ENCODE measurements around the gene PDIA2.
"Not testable (repeated sequence)": the region's sequence is repeated elsewhere in the genome, so short reads cannot be mapped to it uniquely, and the experiment has no call there.

The PDIA2 gene

DNA sequence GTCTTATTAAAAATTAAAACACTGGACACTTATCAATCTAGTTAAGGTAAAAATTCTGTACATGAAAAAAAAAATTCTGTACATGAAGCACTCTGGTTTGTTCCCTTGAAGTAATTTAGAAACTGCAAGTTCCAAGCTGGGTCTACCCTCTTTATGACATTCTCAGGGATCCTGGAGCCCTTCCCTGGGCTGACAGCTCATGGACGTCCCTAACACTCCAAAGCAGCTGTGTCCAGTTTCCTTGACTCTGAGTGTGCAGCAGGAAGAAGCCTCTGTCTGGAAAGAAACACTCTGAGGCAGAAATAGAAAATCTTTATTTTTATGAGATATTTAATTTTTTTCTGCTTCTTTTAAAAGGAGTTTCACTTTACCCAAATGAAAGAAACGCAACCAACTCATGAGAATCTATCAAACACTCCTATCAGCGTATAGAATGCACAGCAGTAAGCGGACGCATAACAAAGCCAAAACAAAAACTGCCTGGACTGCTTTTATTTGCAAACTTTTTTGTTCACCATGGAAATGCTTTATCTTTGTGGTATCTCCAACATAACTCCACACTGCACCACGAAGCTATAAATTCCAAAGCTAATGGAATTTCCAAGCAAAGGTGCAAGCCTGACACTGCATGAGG, 48.3 kb downstream of the PDIA2 start:
- H3K4me3 Mint-ChIP-seq; ATAC-seq (replicated peaks): not testable (repeated sequence)

GRCh38 chr16:333406-334094, 50.6 kb downstream of the PDIA2 start:
- Mint-ChIP-seq H3K27me3 (no peaks in the 10 kb centered on the region), H3K4me1 (peaks cover 39 to 70% of the 10 kb centered on the region in 2 donors), H3K27ac (no peak overlapping the region), H3K4me3 (no peak overlapping the region), H3K9me3 (no peaks in the 10 kb centered on the region), H3K36me3 (peaks cover 7 to 16% of the 10 kb centered on the region in 2 donors)
- DNase-seq (no peak), ATAC-seq (replicated peaks) (no peak)

More for the DNA sequence above, 48.3 kb downstream of the PDIA2 start:
- H3K4me1 Mint-ChIP-seq = peaks cover 40 to 64% of the 10 kb centered on the region in 2 donors
- not testable (repeated sequence) for DNase-seq, H3K27me3 Mint-ChIP-seq, H3K9me3 Mint-ChIP-seq, H3K27ac Mint-ChIP-seq
- H3K36me3 Mint-ChIP-seq = peaks cover 6 to 11% of the 10 kb centered on the region in 2 donors

DNA sequence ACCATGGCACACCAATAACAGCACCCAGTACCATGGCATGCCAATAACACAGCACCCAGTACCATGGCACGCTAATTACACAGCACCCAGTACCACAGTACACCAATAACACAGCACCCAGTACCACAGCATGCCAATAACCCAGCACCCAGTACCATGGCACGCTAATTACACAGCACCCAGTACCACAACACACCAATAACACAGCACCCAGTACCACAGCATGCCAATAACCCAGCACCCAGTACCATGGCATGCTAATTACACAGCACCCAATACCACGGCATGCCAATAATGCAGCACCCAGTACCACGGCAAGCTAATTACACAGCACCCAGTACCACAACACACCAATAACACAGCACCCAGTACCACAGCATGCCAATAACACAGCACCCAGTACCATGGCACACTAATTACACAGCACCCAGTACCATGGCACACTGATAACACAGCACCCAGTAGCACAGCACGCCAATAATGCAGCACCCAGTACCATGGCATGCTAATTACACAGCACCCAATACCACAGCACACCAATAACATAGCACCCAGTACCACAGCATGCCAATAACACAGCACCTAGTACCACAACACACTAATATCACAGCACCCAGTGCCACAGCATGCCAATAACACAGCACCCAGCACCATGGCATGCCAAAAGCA, 51.3 kb downstream of the PDIA2 start:
- not testable (repeated sequence) for H3K9me3 Mint-ChIP-seq; H3K4me3 Mint-ChIP-seq; H3K27ac Mint-ChIP-seq; ATAC-seq (replicated peaks); H3K27me3 Mint-ChIP-seq; DNase-seq
- H3K4me1 Mint-ChIP-seq = peaks cover 42 to 75% of the 10 kb centered on the region in 2 donors
- H3K36me3 Mint-ChIP-seq = peaks cover 7 to 20% of the 10 kb centered on the region in 2 donors

DNA sequence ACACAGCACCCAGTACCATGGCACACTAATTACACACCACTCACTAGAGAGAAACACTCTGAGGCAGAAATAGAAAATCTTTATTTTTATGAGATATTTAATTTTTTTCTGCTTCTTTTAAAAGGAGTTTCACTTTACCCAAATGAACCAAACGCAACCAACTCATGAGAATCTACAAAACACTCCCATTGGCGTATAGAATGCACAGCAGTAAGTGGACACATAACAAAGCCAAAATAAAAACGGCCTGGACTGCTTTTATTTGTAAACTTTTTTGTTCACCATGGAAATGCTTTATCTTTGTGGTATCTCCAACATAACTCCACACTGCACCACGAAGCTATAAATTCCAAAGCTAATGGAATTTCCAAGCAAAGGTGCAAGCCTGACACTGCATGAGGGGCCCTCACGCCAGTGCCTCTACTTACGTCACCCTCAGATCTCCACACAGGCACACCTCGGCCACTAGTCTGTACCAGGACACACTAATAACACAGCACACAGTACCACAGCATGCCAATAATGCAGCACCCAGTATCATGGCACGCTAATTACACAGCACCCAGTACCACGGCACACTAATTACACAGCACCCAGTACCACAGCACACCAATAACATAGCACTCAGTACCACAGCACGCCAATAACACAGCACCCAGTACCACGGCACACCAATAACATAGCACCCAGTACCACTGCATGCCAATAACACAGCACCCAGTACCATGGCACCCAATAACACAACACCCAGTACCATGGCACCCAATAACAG, 52.1 kb downstream of the PDIA2 start:
- not testable (repeated sequence) for H3K27me3 Mint-ChIP-seq; H3K4me3 Mint-ChIP-seq; H3K27ac Mint-ChIP-seq; DNase-seq; ATAC-seq (replicated peaks); H3K9me3 Mint-ChIP-seq
- Mint-ChIP-seq H3K36me3 (peaks cover 13 to 25% of the 10 kb centered on the region in 2 donors), H3K4me1 (peaks cover 47 to 80% of the 10 kb centered on the region in 2 donors)

DNA sequence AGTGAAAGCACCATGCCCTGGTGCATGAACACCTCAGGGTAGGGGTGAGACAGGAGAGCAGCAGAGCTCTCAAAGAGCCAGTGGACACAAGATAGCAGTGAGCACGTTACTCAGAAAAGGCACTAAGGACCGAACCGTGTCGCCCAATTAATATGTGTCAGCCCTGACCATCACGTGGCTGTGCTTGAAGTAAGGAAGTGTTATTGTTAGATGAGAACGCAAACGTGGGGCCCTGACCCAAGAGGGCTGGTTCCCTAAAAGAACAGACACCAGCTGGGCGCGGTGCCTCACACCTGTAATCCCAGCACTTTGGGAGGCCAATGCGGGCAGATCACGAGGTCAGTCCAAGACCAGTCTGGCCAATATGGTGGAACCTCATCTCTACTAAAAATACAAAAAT, 53.3 kb downstream of the PDIA2 start:
- Mint-ChIP-seq H3K4me3 (no peak overlapping the region), H3K27me3 (no peaks in the 10 kb centered on the region), H3K4me1 (peaks cover 44 to 75% of the 10 kb centered on the region in 2 donors), H3K9me3 (no peaks in the 10 kb centered on the region), H3K27ac (peak overlapping the region; percentile 82), H3K36me3 (peaks cover 12 to 22% of the 10 kb centered on the region in 2 donors)
- DNase-seq (no peak), ATAC-seq (replicated peaks) (peak in 1 of 2 donors; percentile 23)

Measured in stimulated activated naive B cell treated with anti-CD40 and anti-IgM and Interleukin-4, amounts not matched to agents 10 μg/mL and 1 μg/mL and 100 μg/mL, for 72 hours (primary cell).